GM12892 (cell line): Measurements from ENCODE around the gene DMXL2.

ENCODE experiments used
- DNase-seq: peaks from one replicate; pipeline ENCODE4 v3.0.0; 2011; ENCODE audit not compliant: insufficient read length
- FAIRE-seq: peaks from 2 replicates; lab custom pipeline; 2011; peaks lifted over from hg19 to GRCh38; lab: Jason Lieb, UNC
- POLR2A ChIP-seq: IDR thresholded peaks from 2 replicates; pipeline ENCODE4 v1.6.1; 2011; ENCODE audit warnings: low read depth, low read length, control low read depth
- POLR2AphosphoS5 ChIP-seq: IDR thresholded peaks from 2 replicates; pipeline ENCODE4 v1.6.1; 2011; ENCODE audit warnings: low read depth, low read length, control low read depth
- TAF1 ChIP-seq: IDR thresholded peaks from 2 replicates; pipeline ENCODE4 v1.6.1; 2011; ENCODE audit warnings: low read depth, mild to moderate bottlenecking, control low read depth, low read length, borderline replicate concordance

DMXL2 gene

GRCh38 chr15:51499379-51499976 is 123.1 kb downstream of the DMXL2 start:
- FAIRE-seq = peak; percentile 87
- TF ChIP-seq POLR2A (no peak), TAF1 (no peak), POLR2AphosphoS5 (no peak)
- no peak for DNase-seq

DNA sequence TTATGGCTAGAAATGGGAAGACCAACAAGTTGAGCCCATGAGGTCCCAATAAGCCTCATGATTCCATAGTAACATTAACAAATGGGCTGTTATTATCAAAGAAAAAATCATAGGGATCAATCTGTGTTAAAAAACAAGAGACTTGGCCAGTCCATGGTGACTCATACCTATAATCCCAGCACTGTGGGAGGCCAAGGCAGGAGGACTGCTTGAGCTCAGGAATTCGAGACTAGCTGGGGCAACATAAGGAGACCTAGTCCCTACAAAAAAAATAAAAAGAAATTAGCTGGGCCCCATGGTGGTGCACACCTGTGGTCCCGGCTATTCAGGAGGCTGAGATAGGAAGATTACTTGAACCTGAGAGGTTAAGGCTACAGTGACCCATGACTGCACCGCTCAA is 124.8 kb downstream of the DMXL2 start:
- TF ChIP-seq POLR2AphosphoS5 = no peak
- no peak for TF ChIP-seq TAF1
- no peak for TF ChIP-seq POLR2A
- FAIRE-seq (no peak), DNase-seq (no peak)

GRCh38 chr15:51496246-51496645 is 126.3 kb downstream of the DMXL2 start:
- DNase-seq (no peak), FAIRE-seq (no peak)
- no peak for TF ChIP-seq TAF1

DNA sequence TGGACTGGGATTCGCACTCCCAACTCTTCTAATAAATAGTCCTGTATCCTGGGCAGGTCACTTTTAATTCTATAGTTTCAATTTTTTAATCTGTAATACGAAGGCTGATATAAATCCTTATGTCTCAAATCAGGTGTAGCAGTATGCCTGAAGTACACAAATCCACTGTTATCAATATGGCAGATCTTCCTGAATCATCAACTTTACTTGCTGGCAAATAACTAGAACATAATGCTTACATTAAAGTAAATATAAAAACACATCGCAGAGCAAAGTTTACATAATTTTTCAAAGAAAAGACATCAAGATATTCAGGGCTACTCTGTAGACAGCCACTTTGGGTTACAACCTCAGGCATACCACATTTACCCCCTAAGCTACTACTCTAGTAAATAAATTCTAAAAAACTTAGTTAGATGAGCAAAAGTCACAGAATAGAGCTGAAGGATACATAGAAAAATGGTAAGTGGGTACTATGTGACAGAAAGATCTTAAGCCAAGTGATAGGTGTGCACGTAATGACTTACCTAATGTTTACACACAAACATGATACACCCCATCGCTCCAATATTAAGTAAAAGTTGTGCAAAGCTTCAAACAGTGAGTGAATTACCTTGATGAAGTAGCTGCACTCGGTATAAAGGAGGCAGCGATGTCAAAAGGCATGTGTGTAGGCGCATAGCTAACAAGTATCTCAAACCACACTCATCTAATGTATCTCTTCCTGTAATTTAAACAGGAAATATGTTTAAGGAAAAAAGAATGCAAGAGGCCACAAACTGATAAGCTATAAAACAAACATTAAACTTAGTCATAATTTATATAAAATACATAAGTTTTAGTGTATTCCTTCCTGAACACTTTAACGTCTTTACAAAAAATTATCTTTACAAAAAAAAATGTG is 127.9 kb downstream of the DMXL2 start:
- DNase-seq (no peak), FAIRE-seq (no peak)
- no peak for TF ChIP-seq POLR2AphosphoS5
- no peak for TF ChIP-seq POLR2A

DNA sequence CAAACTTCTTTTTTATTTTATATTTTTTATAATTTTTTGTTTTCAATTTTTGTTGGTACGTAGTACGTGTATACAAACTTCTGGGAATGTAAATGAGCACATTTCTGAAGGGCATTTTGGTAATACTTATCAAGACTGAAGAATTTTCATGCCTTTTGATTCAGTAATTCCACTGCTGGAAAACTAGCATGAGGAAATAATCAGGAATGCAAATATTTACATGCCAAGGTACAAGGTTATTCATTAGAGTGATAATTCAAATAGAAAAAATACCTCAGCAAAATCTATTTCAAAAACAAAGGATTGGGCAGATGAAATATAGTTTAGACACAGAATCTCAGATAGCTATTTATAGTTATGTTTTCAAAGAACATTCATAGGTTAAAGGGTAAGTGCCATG is 128.7 kb downstream of the DMXL2 start:
- no peak for DNase-seq
- TF ChIP-seq POLR2AphosphoS5 (no peak), TAF1 (no peak), POLR2A (no peak)
- no peak for FAIRE-seq

- no peak for TF ChIP-seq TAF1
- TF ChIP-seq POLR2A = no peak
- no peak for TF ChIP-seq POLR2AphosphoS5
- FAIRE-seq (no peak), DNase-seq (no peak)
These were observed 130.0 kb downstream of the DMXL2 start for GRCh38 chr15:51492528-51492927.

DNA sequence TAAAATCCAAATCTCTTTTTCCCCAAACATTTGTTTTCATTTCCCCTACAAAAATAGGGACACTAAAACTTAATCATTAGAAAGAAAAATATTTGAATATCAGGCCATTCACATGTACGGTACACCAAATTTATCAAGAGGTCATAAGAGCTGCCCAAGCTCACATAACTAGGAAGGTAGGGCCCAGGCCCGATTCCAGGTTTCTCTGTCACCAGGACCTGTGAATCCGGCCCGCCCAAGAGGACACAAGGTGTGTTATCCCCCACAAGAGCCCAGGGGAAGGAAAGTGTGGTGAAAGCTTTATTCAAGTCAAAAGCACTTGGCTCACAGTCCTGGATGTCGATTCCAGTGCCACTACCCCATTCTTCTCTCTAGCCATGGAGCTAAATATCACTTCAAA is 130.6 kb downstream of the DMXL2 start:
- TF ChIP-seq TAF1 (no peak), POLR2AphosphoS5 (no peak), POLR2A (no peak)
- DNase-seq (no peak), FAIRE-seq (no peak)

DNA sequence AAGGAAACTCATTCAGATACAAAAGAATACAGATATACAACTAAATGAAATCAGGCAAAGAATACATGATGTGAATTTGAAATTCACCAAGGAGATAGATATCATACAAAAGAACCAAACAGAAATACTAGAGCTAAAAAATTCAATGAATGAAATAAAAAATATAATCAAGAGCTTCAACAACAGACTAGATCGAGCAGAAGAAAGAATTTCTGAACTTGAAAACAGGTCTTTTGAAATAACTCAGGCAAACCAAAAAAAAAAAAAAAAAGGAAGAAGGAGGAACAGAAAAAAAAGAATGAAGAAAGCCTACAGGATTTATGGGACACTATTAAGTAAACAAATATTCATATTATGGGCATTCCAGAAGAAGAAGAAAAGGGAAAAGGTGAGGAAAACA is 137.8 kb downstream of the DMXL2 start:
- no peak for TF ChIP-seq TAF1
- no peak for TF ChIP-seq POLR2AphosphoS5
- no peak for TF ChIP-seq POLR2A
- FAIRE-seq (no peak), DNase-seq (no peak)

- DNase-seq (no peak), FAIRE-seq (no peak)
- no peak for TF ChIP-seq POLR2AphosphoS5
- TF ChIP-seq TAF1 = no peak
- TF ChIP-seq POLR2A = no peak
These were observed 138.6 kb downstream of the DMXL2 start for GRCh38 chr15:51483985-51484384.

GRCh38 chr15:51483520-51483919 is 139.1 kb downstream of the DMXL2 start:
- TF ChIP-seq TAF1 (no peak), POLR2AphosphoS5 (no peak), POLR2A (no peak)
- FAIRE-seq (no peak), DNase-seq (no peak)

DNA sequence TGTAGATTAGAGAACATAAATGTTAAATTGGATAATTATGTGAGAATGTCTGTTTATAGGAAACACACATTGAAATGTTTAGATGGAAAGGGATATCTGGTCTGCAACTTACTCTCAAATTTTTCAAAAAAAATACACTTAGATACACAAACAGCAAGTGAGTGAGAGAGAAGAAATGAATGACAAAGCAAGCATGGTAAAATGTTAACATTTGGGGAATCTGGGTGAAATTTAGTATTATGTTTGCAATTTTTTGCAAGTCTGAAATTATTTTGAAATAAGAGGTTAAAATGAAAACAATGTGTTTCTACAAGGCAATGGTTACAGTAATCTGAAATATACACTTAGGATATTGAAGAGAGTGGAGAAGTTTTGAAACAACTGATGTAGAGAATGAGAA is 146.8 kb downstream of the DMXL2 start:
- DNase-seq (no peak), FAIRE-seq (no peak)
- TF ChIP-seq POLR2AphosphoS5 = no peak
- TF ChIP-seq TAF1 = no peak
- no peak for TF ChIP-seq POLR2A

GRCh38 chr15:51470512-51470911 is 152.1 kb downstream of the DMXL2 start:
- no peak for DNase-seq
- FAIRE-seq = no peak
- TF ChIP-seq POLR2A (no peak), POLR2AphosphoS5 (no peak), TAF1 (no peak)
